CD8-positive, alpha-beta memory T cell (primary cell): ENCODE data around the gene AKAP4. TPM values are rescaled to one million over a fixed set of nuclear protein-coding genes. Genes with fewer than 3 reads are reported as not detected.

Experiments used
- CTCF ChIA-PET: fragments of 350-600 bp; sonication (Branson Sonifier 250); formaldehyde crosslinking; loops from one replicate; lab custom pipeline; 2021; ENCODE audit warnings: antibody characterized with exemption; lab: Charles Lee
- POLR2A ChIA-PET: fragments of 350-600 bp; sonication (Branson Sonifier 250); formaldehyde crosslinking; loops from one replicate; lab custom pipeline; 2021; ENCODE audit warnings: antibody characterized with exemption; lab: Charles Lee
- DNase-seq, 5 donors: peaks; one replicate each; pipeline versions ENCODE4 v3.0.0 to v3.0.0-alpha.2; 2020 to 2022; ENCODE audit warnings: mixed read lengths in 1 of 5
- H3K27ac ChIP-seq: one replicate; pipeline ENCODE4 v1.7.0; 2013; ENCODE audit warnings: low read depth, mild to moderate bottlenecking, low read length, moderate library complexity
- H3K27me3 ChIP-seq: 2 replicates; pipeline ENCODE4 v1.7.0; 2013; ENCODE audit warnings: low read length, mild to moderate bottlenecking; ENCODE audit not compliant: insufficient read depth, poor library complexity, severe bottlenecking
- H3K36me3 ChIP-seq: 2 replicates; pipeline ENCODE4 v1.7.0; 2013; ENCODE audit warnings: mild to moderate bottlenecking, low read length, moderate library complexity; ENCODE audit not compliant: insufficient read depth
- H3K4me1 ChIP-seq: 2 replicates; pipeline ENCODE4 v1.7.0; 2013; ENCODE audit warnings: mild to moderate bottlenecking, low read length, moderate library complexity; ENCODE audit not compliant: insufficient read depth
- H3K4me3 ChIP-seq: 2 replicates; pipeline ENCODE4 v1.7.0; 2013; ENCODE audit warnings: mild to moderate bottlenecking, low read length
- H3K9me3 ChIP-seq: 2 replicates; pipeline ENCODE4 v1.7.0; 2013; ENCODE audit warnings: mild to moderate bottlenecking, low read length
- H3K27ac Mint-ChIP-seq, 8 donors: one replicate each; pipeline ENCODE4 v1.8.0; 2020 to 2021; ENCODE audit warnings: mixed read lengths in 8 of 8, mild to moderate bottlenecking in 6 of 8, inconsistent platforms in 3 of 8, moderate library complexity in 3 of 8
- H3K27me3 Mint-ChIP-seq, 2 donors: one replicate each; pipeline ENCODE4 v1.8.0; 2020 to 2021; ENCODE audit warnings: mixed read lengths in 2 of 2, mild to moderate bottlenecking in 1 of 2, moderate library complexity in 1 of 2
- H3K36me3 Mint-ChIP-seq, 3 donors: one replicate each; pipeline ENCODE4 v1.8.0; 2020 to 2021; ENCODE audit warnings: mixed read lengths in 3 of 3, inconsistent platforms in 1 of 3, mild to moderate bottlenecking in 1 of 3
- H3K4me1 Mint-ChIP-seq, 3 donors: one replicate each; pipeline ENCODE4 v1.8.0; 2020 to 2021; ENCODE audit warnings: mixed read lengths in 3 of 3, inconsistent platforms in 1 of 3, mild to moderate bottlenecking in 1 of 3
- H3K4me3 Mint-ChIP-seq, 7 donors: one replicate each; pipeline ENCODE4 v1.8.0; 2020 to 2021; ENCODE audit warnings: mixed read lengths in 7 of 7, mild to moderate bottlenecking in 6 of 7, moderate library complexity in 4 of 7, inconsistent platforms in 2 of 7
- H3K9me3 Mint-ChIP-seq, 5 donors: one replicate each; pipeline ENCODE4 v1.8.0; 2020 to 2022; ENCODE audit warnings: mixed read lengths in 5 of 5, mild to moderate bottlenecking in 3 of 5, moderate library complexity in 2 of 5, inconsistent platforms in 1 of 5
- polyA plus RNA-seq: library from polyadenylated mRNA; unstranded; fragments of 300-500 nt; fragmentation: Illumina TruSeq; gene quantifications from one replicate; pipeline ENCODE4 v1.2.3, GENCODE V29; 2021
- total RNA-seq, 2 experiments: library from RNA; stranded (reverse); gene quantifications; one replicate each; pipeline ENCODE4 v1.2.3, GENCODE V29; 2021

AKAP4 gene, protein sequence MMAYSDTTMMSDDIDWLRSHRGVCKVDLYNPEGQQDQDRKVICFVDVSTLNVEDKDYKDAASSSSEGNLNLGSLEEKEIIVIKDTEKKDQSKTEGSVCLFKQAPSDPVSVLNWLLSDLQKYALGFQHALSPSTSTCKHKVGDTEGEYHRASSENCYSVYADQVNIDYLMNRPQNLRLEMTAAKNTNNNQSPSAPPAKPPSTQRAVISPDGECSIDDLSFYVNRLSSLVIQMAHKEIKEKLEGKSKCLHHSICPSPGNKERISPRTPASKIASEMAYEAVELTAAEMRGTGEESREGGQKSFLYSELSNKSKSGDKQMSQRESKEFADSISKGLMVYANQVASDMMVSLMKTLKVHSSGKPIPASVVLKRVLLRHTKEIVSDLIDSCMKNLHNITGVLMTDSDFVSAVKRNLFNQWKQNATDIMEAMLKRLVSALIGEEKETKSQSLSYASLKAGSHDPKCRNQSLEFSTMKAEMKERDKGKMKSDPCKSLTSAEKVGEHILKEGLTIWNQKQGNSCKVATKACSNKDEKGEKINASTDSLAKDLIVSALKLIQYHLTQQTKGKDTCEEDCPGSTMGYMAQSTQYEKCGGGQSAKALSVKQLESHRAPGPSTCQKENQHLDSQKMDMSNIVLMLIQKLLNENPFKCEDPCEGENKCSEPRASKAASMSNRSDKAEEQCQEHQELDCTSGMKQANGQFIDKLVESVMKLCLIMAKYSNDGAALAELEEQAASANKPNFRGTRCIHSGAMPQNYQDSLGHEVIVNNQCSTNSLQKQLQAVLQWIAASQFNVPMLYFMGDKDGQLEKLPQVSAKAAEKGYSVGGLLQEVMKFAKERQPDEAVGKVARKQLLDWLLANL
- total RNA-seq: not detected
- not detected for polyA plus RNA-seq

DNA sequence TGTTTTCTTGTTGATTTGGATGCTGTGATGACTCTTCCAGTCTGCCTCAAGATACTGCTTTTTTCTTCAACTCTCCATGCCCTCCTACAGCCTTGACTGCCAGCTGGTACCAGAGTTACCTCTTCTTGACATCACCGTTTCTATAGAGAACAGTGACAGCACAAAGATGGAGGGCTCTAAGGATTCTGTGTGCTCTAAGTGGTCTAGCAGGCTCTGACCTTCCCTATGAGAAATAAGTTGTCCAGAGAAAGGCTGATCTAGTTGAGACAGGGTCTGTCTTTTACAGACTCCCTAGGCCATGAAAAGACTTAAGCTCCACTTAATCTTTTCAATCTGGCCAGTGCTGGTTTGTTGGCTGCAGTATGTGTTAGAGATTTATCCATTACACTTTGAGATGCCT, at the start of gene AKAP4:
AKAP4 (minus strand) TSS at position 101 of the 400 bp plus-strand sequence. CDS start 118 bp downstream, outside the sequence.
- H3K36me3 Mint-ChIP-seq: no peaks in the 10 kb centered on the region
- H3K4me1 Mint-ChIP-seq: peaks cover 9 to 13% (median 11%) of the 10 kb centered on the region in 3 donors
- no peaks in the 10 kb centered on the region for H3K9me3 ChIP-seq
- no peak within 1 kb of the TSS for H3K27ac ChIP-seq
- no peak for DNase-seq
- H3K36me3 ChIP-seq: no peaks in the 10 kb centered on the region
- H3K9me3 Mint-ChIP-seq: no peaks in the 10 kb centered on the region
- CTCF ChIA-PET: no interaction called here
- H3K4me3 Mint-ChIP-seq: no peak within 1 kb of the TSS
- peaks cover 7% of the 10 kb centered on the region for H3K4me1 ChIP-seq
- H3K27me3 Mint-ChIP-seq: peaks cover 10 to 12% of the 10 kb centered on the region in 2 donors
- no peaks in the 10 kb centered on the region for H3K27me3 ChIP-seq
- H3K4me3 ChIP-seq: no peak within 1 kb of the TSS
- H3K27ac Mint-ChIP-seq: peak within 1 kb of the TSS in 2 of 8 donors; percentile 6 to 20
- POLR2A ChIA-PET: no interaction called here

DNA sequence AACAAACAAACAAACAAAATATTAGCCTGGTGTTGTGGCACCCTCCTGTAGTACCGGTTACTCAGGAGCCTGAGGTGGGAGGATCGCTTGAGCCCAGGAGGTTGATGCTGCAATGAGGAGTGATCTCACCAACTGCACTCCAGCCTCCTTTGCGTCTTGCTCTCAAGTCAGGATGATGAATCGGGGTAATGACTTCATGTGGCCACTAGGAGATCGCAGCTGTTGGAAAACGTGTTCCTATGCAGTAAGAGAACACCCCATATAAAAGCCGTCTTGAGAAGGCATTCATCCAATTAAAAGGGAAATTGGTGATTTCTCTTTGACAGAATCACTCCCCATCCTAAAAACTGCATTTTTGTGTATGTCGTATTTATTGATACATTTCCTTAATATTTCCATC, 10.7 kb upstream of the AKAP4 start:
- Mint-ChIP-seq H3K27me3 (peaks cover 0 to 1% of the 10 kb centered on the region in 2 donors), H3K4me3 (no peak overlapping the region), H3K4me1 (no peaks in the 10 kb centered on the region), H3K9me3 (no peaks in the 10 kb centered on the region), H3K27ac (no peak overlapping the region), H3K36me3 (no peaks in the 10 kb centered on the region)
- Histone ChIP-seq H3K36me3 (no peaks in the 10 kb centered on the region), H3K9me3 (no peaks in the 10 kb centered on the region), H3K4me3 (no peak overlapping the region), H3K27me3 (no peaks in the 10 kb centered on the region), H3K27ac (no peak overlapping the region), H3K4me1 (no peaks in the 10 kb centered on the region)
- ChIA-PET POLR2A (no interaction called here), CTCF (no interaction called here)
- no peak for DNase-seq

DNA sequence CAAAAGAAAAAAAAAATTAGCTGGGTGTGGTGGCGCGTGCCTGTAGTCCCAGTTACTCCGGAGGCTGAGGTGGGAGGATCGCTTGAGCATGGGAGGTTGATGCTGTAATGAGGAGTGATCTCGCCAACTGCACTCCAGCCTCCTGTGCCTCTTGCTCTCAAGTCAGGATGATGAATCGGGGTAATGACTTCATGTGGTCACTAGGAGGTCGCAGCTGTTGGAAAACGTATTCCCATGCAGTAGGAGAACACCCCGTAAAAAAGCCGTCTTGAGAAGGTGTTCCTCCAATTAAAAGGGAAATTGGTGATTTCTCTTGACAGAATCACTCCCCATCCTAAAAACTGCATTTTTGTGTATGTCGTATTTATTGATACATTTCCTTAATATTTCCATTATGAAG, 5.9 kb upstream of the AKAP4 start:
- CTCF ChIA-PET: no interaction called here
- Mint-ChIP-seq H3K27ac (no peak overlapping the region), H3K4me1 (peaks cover 9 to 13% (median 11%) of the 10 kb centered on the region in 3 donors), H3K36me3 (no peaks in the 10 kb centered on the region), H3K4me3 (no peak overlapping the region), H3K27me3 (peaks cover 0 to 5% of the 10 kb centered on the region in 2 donors), H3K9me3 (no peaks in the 10 kb centered on the region)
- H3K4me1 ChIP-seq: peaks cover 7% of the 10 kb centered on the region
- no peak for DNase-seq
- POLR2A ChIA-PET: no interaction called here
- no peaks in the 10 kb centered on the region for H3K27me3 ChIP-seq
- H3K36me3 ChIP-seq: no peaks in the 10 kb centered on the region
- H3K27ac ChIP-seq: no peak overlapping the region
- H3K4me3 ChIP-seq: no peak overlapping the region
- H3K9me3 ChIP-seq: no peaks in the 10 kb centered on the region

DNA sequence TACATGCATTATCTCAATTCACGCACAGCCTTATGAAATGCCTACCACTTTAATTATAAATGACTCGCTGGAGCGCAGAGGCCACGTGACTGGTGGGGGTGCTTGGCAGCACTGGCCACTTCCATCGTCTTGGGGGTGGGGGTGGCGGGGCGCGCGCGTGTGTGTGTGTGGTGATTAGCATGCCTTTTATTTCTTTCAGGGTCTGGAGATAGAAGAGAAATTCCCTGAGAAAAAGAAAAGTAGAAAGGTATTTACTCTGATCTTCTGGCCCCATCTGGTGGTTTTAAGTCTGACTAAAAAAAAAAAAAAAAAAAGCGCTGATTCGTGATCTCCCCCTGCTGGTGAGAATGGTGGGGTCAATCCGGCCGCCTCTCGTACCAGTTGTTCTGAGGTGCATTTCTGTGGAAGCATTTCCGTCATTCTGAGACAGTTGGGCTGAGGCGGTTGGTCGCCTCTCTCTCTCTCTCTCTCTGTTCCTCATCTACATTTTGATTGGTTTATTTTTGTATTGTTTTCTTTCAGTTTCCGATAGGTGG, 3.6 kb upstream of the AKAP4 start, which contains the start of gene CCNB3:
CCNB3 (plus strand) TSS at position 402 of the 536 bp plus-strand sequence. CDS start 80,399 bp downstream, outside the sequence.
- Mint-ChIP-seq H3K27ac (peak within 1 kb of the TSS; percentile 39 to 92 (median 84)), H3K36me3 (no peaks in the 10 kb centered on the region), H3K4me3 (peak within 1 kb of the TSS; percentile 75 to 91 (median 80)), H3K27me3 (peaks cover 0 to 4% of the 10 kb centered on the region in 2 donors), H3K4me1 (peaks cover 9 to 13% (median 11%) of the 10 kb centered on the region in 3 donors), H3K9me3 (no peaks in the 10 kb centered on the region)
- Histone ChIP-seq H3K4me3 (peak within 1 kb of the TSS; percentile 45), H3K27ac (peak within 1 kb of the TSS; percentile 43), H3K36me3 (no peaks in the 10 kb centered on the region), H3K4me1 (peaks cover 7% of the 10 kb centered on the region), H3K9me3 (no peaks in the 10 kb centered on the region), H3K27me3 (no peaks in the 10 kb centered on the region)
- DNase-seq: peak; percentile 50 to 76 (median 71)
- POLR2A ChIA-PET: interaction anchor here (0.6 kb wide), 1 partner anchor 279 kb away, joined by 3 read pairs; no protein-coding TSS in a partner anchor
- CTCF ChIA-PET: interaction anchor here (0.7 kb wide), 2 partner anchors 8 to 292 kb away, joined by 3 read pairs; no protein-coding TSS in a partner anchor

DNA sequence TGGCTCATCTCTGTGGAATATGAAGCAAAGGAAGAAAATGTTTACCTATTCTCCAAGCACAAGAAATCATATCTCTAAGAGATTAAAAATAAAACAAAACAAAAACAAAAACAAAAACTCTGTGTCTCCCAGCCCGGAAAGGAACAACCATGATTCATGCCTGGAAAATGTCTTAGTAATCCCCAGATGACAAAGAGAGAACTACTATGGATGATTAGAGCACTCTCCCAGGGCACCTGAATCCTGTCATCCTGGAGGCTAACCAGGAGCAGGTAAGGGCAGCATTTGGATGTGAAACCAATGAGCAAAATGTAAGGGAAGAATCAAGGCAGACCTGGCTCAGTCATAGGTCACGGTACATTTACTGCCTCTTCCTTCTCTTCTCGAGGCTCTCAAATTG, 1.7 kb upstream of the AKAP4 start:
- H3K36me3 ChIP-seq: no peaks in the 10 kb centered on the region
- H3K27me3 Mint-ChIP-seq: peaks cover 4 to 8% of the 10 kb centered on the region in 2 donors
- H3K4me1 ChIP-seq: peaks cover 7% of the 10 kb centered on the region
- H3K27me3 ChIP-seq: no peaks in the 10 kb centered on the region
- H3K4me3 ChIP-seq: no peak overlapping the region
- POLR2A ChIA-PET: no interaction called here
- no peaks in the 10 kb centered on the region for H3K9me3 Mint-ChIP-seq
- DNase-seq: no peak
- H3K27ac Mint-ChIP-seq: no peak overlapping the region
- H3K9me3 ChIP-seq: no peaks in the 10 kb centered on the region
- H3K27ac ChIP-seq: no peak overlapping the region
- H3K36me3 Mint-ChIP-seq: no peaks in the 10 kb centered on the region
- peak overlapping the region in 1 of 7 donors; percentile 34 for H3K4me3 Mint-ChIP-seq
- CTCF ChIA-PET: no interaction called here
- peaks cover 9 to 13% (median 11%) of the 10 kb centered on the region in 3 donors for H3K4me1 Mint-ChIP-seq

DNA sequence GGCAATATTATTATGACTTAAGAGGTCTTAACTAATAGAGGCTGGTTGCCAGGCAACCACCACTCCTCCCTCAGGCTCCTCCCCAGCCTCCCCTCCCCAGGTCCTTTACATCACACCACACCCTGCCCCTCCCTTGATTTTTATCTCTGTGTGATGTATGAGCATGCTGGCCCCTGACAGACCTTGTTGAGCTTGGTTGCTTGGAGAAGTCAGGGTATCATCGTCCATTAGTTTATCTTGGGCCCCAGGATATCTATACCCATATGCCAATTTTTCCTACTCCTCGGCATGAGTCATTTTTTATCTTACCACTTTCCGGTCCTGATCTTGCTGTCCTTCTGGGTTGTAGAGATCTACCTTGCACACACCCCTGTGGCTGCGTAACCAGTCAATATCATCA, 2.5 kb downstream of the AKAP4 start:
- Histone ChIP-seq H3K4me3 (no peak overlapping the region), H3K27ac (no peak overlapping the region), H3K36me3 (no peaks in the 10 kb centered on the region), H3K4me1 (no peaks in the 10 kb centered on the region), H3K9me3 (no peaks in the 10 kb centered on the region), H3K27me3 (no peaks in the 10 kb centered on the region)
- POLR2A ChIA-PET: no interaction called here
- Mint-ChIP-seq H3K27ac (no peak overlapping the region), H3K9me3 (no peaks in the 10 kb centered on the region), H3K27me3 (peaks cover 10 to 18% of the 10 kb centered on the region in 2 donors), H3K4me1 (no peaks in the 10 kb centered on the region), H3K36me3 (no peaks in the 10 kb centered on the region), H3K4me3 (no peak overlapping the region)
- CTCF ChIA-PET: no interaction called here
- DNase-seq: no peak

DNA sequence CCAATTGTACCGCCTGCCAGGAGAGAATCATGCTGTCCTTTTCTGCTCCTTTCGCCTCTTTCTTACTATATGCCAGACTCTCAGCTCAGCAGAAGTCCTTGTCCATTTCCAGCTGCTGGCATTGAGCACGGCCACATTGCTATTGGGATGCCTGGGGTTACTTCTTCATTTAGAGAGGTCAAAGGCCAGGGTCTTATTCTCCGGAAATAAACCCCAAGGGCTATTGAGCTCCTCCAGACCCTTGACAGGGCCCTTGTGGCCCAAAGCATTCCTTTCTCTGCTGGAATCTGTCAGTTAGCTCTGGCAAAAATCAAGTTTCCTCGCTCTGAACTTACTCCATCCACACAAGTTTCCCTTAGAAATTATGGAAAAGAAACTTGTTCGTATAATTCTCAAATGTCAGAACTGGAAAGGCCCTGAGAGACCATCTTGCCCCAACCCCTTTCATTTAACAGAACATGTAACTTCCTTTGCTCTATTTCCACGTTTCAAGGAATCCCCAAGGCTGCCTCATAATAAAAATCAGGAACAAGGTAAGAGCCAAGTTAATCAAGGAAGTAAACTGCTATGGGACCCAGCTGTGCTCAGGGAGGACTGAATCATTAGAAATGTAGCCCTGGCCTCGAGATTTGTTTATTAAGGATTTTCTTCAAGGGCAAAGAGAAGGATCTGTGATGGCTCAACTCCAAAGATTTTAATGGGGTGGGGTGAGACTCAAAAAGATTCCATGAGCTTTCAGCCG, 11.8 kb downstream of the AKAP4 start:
- Histone ChIP-seq H3K4me3 (no peak overlapping the region), H3K27me3 (no peaks in the 10 kb centered on the region), H3K4me1 (no peaks in the 10 kb centered on the region), H3K27ac (no peak overlapping the region), H3K9me3 (no peaks in the 10 kb centered on the region), H3K36me3 (no peaks in the 10 kb centered on the region)
- Mint-ChIP-seq H3K27me3 (peaks cover 3 to 22% of the 10 kb centered on the region in 2 donors), H3K36me3 (no peaks in the 10 kb centered on the region), H3K27ac (peak overlapping the region in 1 of 8 donors; percentile 43), H3K4me1 (no peaks in the 10 kb centered on the region), H3K4me3 (no peak overlapping the region), H3K9me3 (no peaks in the 10 kb centered on the region)
- no peak for DNase-seq
- CTCF ChIA-PET: no interaction called here
- POLR2A ChIA-PET: no interaction called here
